K562 (cell line): ENCODE results near the gene ATF4. TPM values are rescaled to one million over a fixed set of nuclear protein-coding genes. Genes with fewer than 3 reads are reported as not detected.
A peak's percentile ranks its signal among the peaks of the same experiment; 100 is the strongest.

Experiments
- ATAC-seq: fragments of 200-7000 bp; cut with Tn5 transposase; 3 replicates; pipeline ENCODE4 v1.9.1; 2020; ENCODE audit warnings: moderate library complexity
- BruUV-seq: library from RNA; stranded (reverse); fragments of 400-500 nt; replicated peaks from 2 replicates; lab custom pipeline; 2021; lab: Mats Ljungman, UMichigan
- CTCF ChIA-PET: fragments of 300-600 bp; formaldehyde crosslinking; extraction: SDS; loops from one replicate; lab custom pipeline; 2021; ENCODE audit warnings: low intra/inter-chr PET ratio; lab: Yijun Ruan, JAX
- POLR2A ChIA-PET: fragments of 300-600, 350-650 bp; sonication (Branson Sonifier 250); formaldehyde crosslinking; extraction: SDS; loops from one replicate; lab custom pipeline; 2021; ENCODE audit warnings: antibody characterized with exemption, inconsistent platforms; lab: Yijun Ruan, JAX
- DNase-seq, 4 experiments: peaks; one replicate each; pipeline versions ENCODE4 v3.0.0 to v3.0.0-alpha.2; 2011 to 2018; ENCODE audit warnings: low spot score in 3 of 4, mixed read lengths in 3 of 4; ENCODE audit errors: extremely low read depth in 1 of 4
- FAIRE-seq: peaks from 2 replicates; lab custom pipeline; 2011; peaks lifted over from hg19 to GRCh38; lab: Jason Lieb, UNC
- H2AFZ ChIP-seq: 2 replicates; pipeline ENCODE4 v1.6.0; 2011; ENCODE audit warnings: low read depth, low read length, control low read depth, inconsistent platforms
- H3K27ac ChIP-seq: fragments of 200-600 bp; 3 replicates; pipeline ENCODE4 v1.8.0; 2011; ENCODE audit warnings: low read depth, mild to moderate bottlenecking, control low read depth, inconsistent platforms, low read length, moderate library complexity, mixed read lengths; ENCODE audit errors: extremely low read depth
- H3K27me3 ChIP-seq, 2 experiments: fragments of 300-600 bp in 1 of 2; 2 replicates in 1 of 2; 3 replicates in 1 of 2; pipeline versions ENCODE4 v1.6.0 to v1.8.0; 2011; ENCODE audit warnings: inconsistent platforms in 2 of 2, low read length in 2 of 2, mild to moderate bottlenecking in 1 of 2, mixed read lengths in 1 of 2, moderate library complexity in 1 of 2; ENCODE audit not compliant: control insufficient read depth in 2 of 2, insufficient read depth in 2 of 2
- H3K36me3 ChIP-seq: fragments of 300-600 bp; 3 replicates; pipeline ENCODE4 v1.8.0; 2011; ENCODE audit warnings: mild to moderate bottlenecking, low read length, inconsistent platforms; ENCODE audit not compliant: control insufficient read depth, insufficient read depth
- H3K4me1 ChIP-seq, 2 experiments: fragments of 200-600 bp in 1 of 2; replicated peaks in 1 of 2; 2 replicates in 1 of 2; 3 replicates in 1 of 2; pipeline versions ENCODE4 v1.5.1 to v1.8.0; 2011; ENCODE audit warnings: inconsistent platforms in 2 of 2, low read length in 2 of 2, mild to moderate bottlenecking in 1 of 2, mixed read lengths in 1 of 2, moderate library complexity in 1 of 2; ENCODE audit not compliant: control insufficient read depth in 2 of 2, insufficient read depth in 2 of 2
- H3K4me2 ChIP-seq: 2 replicates; pipeline ENCODE4 v1.6.1; 2011; ENCODE audit warnings: low read length, control low read depth, inconsistent platforms, mixed read lengths; ENCODE audit not compliant: insufficient read depth
- H3K4me3 ChIP-seq: fragments of 200-600 bp; sonication (generic), shearing (Covaris generic); 2 replicates; pipeline ENCODE4 v1.5.1; 2016; ENCODE audit warnings: control low read depth, inconsistent platforms
- H3K79me2 ChIP-seq: fragments of 200-600 bp; 3 replicates; pipeline ENCODE4 v1.8.0; 2011; ENCODE audit warnings: low read length, inconsistent platforms; ENCODE audit not compliant: control insufficient read depth, insufficient read depth
- H3K9ac ChIP-seq, 2 experiments: 2 replicates each; pipeline versions ENCODE4 v1.6.0 to v1.6.1; 2011; ENCODE audit warnings: low read depth in 2 of 2, low read length in 2 of 2, control low read depth in 1 of 2, inconsistent platforms in 1 of 2, mild to moderate bottlenecking in 1 of 2, mixed read lengths in 1 of 2; ENCODE audit not compliant: insufficient read depth in 1 of 2
- H3K9me1 ChIP-seq: one replicate; pipeline ENCODE4 v1.6.0; 2011; ENCODE audit warnings: inconsistent platforms, mild to moderate bottlenecking, low read length, moderate library complexity; ENCODE audit not compliant: control insufficient read depth, insufficient read depth
- H3K9me3 ChIP-seq: replicated peaks from 2 replicates; pipeline ENCODE4 v1.5.1; 2011; ENCODE audit warnings: low read depth, low read length, inconsistent platforms; ENCODE audit not compliant: control insufficient read depth, insufficient read depth
- H4K20me1 ChIP-seq: replicated peaks from 2 replicates; pipeline ENCODE4 v1.6.1; 2011; ENCODE audit warnings: low read length, inconsistent platforms, mixed read lengths; ENCODE audit not compliant: control insufficient read depth, insufficient read depth
- BCOR ChIP-seq: fragments of 450-650 bp; IDR thresholded peaks from 2 replicates; pipeline ENCODE4 v1.6.1; 2016
- CREB1 ChIP-seq, 2 experiments: sonication (generic) in 1 of 2; formaldehyde crosslinking in 1 of 2; IDR thresholded peaks; 2 replicates each; pipeline versions ENCODE4 v1.6.1 to v1.8.0; 2012 to 2022; ENCODE audit warnings: inconsistent platforms in 1 of 2, mild to moderate bottlenecking in 1 of 2, missing genetic modification reagents in 1 of 2, moderate library complexity in 1 of 2
- DEAF1 ChIP-seq: fragments of 450-650 bp; formaldehyde crosslinking; IDR thresholded peaks from 2 replicates; pipeline ENCODE4 v1.4.0; 2020; ENCODE audit warnings: mild to moderate bottlenecking, moderate library complexity
- HDAC3 ChIP-seq: fragments of 450-650 bp; IDR thresholded peaks from 2 replicates; pipeline ENCODE4 v1.6.1; 2018; ENCODE audit warnings: borderline replicate concordance, mild to moderate bottlenecking, moderate library complexity; ENCODE audit not compliant: partially characterized antibody
- SUPT5H ChIP-seq: fragments of 450-650 bp; IDR thresholded peaks from 2 replicates; pipeline ENCODE4 v1.6.1; 2016
- TEAD1 ChIP-seq, 2 experiments: fragments of 450-650 bp in 1 of 2; sonication (generic) in 1 of 2; formaldehyde crosslinking; IDR thresholded peaks; 2 replicates each; pipeline versions ENCODE4 v1.4.0 to v1.8.0; 2020 to 2022; ENCODE audit warnings: mild to moderate bottlenecking in 2 of 2, missing genetic modification reagents in 1 of 2
- ZBTB12 ChIP-seq: fragments of 250-450 bp; sonication (Bioruptor Pico); IDR thresholded peaks from 2 replicates; pipeline ENCODE4 v1.4.0; 2020
- ZNF584 ChIP-seq: fragments of 200-800 bp; sonication (Bioruptor generic); IDR thresholded peaks from 2 replicates; pipeline ENCODE4 v1.6.1; 2016; ENCODE audit warnings: low read depth, mild to moderate bottlenecking, missing genetic modification characterization, missing compliant biosample characterization
- ZNF644 ChIP-seq: fragments of 200-800 bp; sonication (Bioruptor generic); IDR thresholded peaks from 2 replicates; pipeline ENCODE4 v1.6.1; 2016; ENCODE audit warnings: low read depth, missing genetic modification characterization, missing compliant biosample characterization
- WGBS: fragments of 100-300 bp; shearing (Covaris generic); methylation state at CpG from one replicate; pipeline ENCODE4 v1.1.6; 2016; ENCODE audit warnings: low coverage, mixed read lengths; ENCODE audit not compliant: insufficient coverage; ENCODE audit errors: missing lambda C conversion rate; 5-methylcytosine and 5-hydroxymethylcytosine counted together
- in situ Hi-C: fragments of 300-500 bp; cut with MboI; formaldehyde crosslinking; loops from 4 replicates; pipeline ENCODE4 v1.15.0; 2018; ENCODE audit warnings: inconsistent platforms, mixed read lengths
- intact Hi-C: fragments of 100-400 bp; cut with micrococcal nuclease; formaldehyde crosslinking; loops from 2 replicates; pipeline ENCODE4 v1.14.2; 2022
- polyA plus RNA-seq, 8 experiments: library from polyadenylated mRNA; depleted of rRNA in 4 of 8; stranded (reverse) in 5 of 8; unstranded in 3 of 8; fragments of >200 nt; fragmentation: Nextera tagmentation in 2 of 8; fragmentation: Illumina TruSeq in 1 of 8; extraction: Ambion mirVana in 2 of 8; extraction: Trizol in 1 of 8; gene quantifications; 2 replicates each; pipeline versions ENCODE4 v1.2.1 to v1.2.3, GENCODE V29; 2011 to 2014; ENCODE audit warnings: inconsistent platforms in 1 of 8, missing spikeins in 1 of 8
- total RNA-seq, 7 experiments: library from RNA; depleted of rRNA in 6 of 7; stranded (reverse); fragments of >200 nt in 6 of 7; fragmentation: Illumina TruSeq in 2 of 7; extraction: Trizol in 2 of 7; gene quantifications; 2 replicates each; pipeline versions ENCODE4 v1.2.1 to v1.2.3, GENCODE V29; 2011 to 2021; ENCODE audit warnings: low replicate concordance in 1 of 7

Gene ATF4
- total and polyA plus RNA-seq, 9 of the 15 experiments (the other 6 are each of a cell fraction or from before 2014, with no cell fraction given): 93.1 to 723 (median 355) TPM

GRCh38 chr22:39479254-39479653 is 41.1 kb upstream of the ATF4 start:
- Histone ChIP-seq H3K4me1 (peaks cover 8 to 52% of the 10 kb centered on the region in 2 experiments; a peak in 4 of 5 replicates), H3K4me3 (no peak overlapping the region), H3K27ac (no peak overlapping the region), H3K79me2 (peaks cover 23% of the 10 kb centered on the region), H3K9me1 (no peaks in the 10 kb centered on the region), H3K36me3 (peaks cover 9% of the 10 kb centered on the region; the same call in 2 of the 3 replicates), H3K27me3 (no peaks in the 10 kb centered on the region), H3K9ac (no peak overlapping the region; a peak in 1 of 4 replicates), H2AFZ (no peak overlapping the region), H3K4me2 (no peak overlapping the region), H3K9me3 (no peaks in the 10 kb centered on the region), H4K20me1 (no peaks in the 10 kb centered on the region)
- 0 out of 3 replicates have a peak, but pooled peaks have one; percentile 19 for ATAC-seq
- ChIA-PET POLR2A (interaction anchor here (0.9 to 1.1 kb wide), 2 partner anchors 8 to 160 kb away, joined by 3 to 4 read pairs; partner anchors contain the start of gene RPL3), CTCF (no interaction called here)
- no peak for TF ChIP-seq ZNF584 (CRISPR knock-in tag)
- TF ChIP-seq CREB1 (IDR thresholded peaks at IDR 0.05): no peak
- TF ChIP-seq CREB1 (CRISPR knock-in tag; IDR thresholded peaks at IDR 0.05): no peak
- TF ChIP-seq DEAF1 (CRISPR knock-in tag): no peak
- TF ChIP-seq BCOR: no peak
- no peak for TF ChIP-seq HDAC3
- TF ChIP-seq SUPT5H: no peak
- TF ChIP-seq ZNF644 (tag): no peak
- no peak for TF ChIP-seq TEAD1 (CRISPR knock-in tag; IDR thresholded peaks at IDR 0.05)
- no peak for TF ChIP-seq ZBTB12 (CRISPR knock-in tag)
- BruUV-seq: no TSS peak
- intact Hi-C loops: no loop called here
- 57% methylated on average over 3 of the region's 3 CpGs for WGBS
- no peak for FAIRE-seq
- DNase-seq: peak in 1 of 4 experiments; percentile 41
- in situ Hi-C loops: no loop called here
